Ishikawa (cell line): ENCODE data around the gene FA2H.

Experiments used
- CREB1 ChIP-seq: IDR thresholded peaks from 2 replicates; pipeline ENCODE4 v1.6.1; 2012; ENCODE audit warnings: low read depth
- FOXM1 ChIP-seq: IDR thresholded peaks from 2 replicates; pipeline ENCODE4 v1.6.1; 2012; ENCODE audit warnings: low read depth, borderline replicate concordance

DNA sequence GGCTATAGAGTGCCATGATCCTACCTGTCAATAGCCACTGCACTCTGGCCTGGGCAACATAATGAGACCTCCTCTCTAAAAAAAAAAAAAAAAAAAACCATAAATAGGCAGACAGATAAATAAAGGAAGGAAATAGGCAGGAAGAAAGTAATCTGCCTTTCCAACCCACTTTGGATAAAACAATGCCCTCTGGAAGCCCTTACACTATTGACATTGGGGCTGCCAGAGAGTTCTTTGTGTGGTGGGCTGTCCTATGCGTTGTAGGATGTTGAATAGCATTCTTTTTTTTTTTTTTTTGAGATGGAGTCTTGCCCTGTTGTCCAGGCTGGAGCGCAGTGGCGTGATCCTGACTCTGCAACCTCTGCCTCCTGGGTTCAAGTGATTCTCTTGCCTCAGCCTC, 100.7 kb downstream of the FA2H start:
- TF ChIP-seq FOXM1 (no peak), CREB1 (no peak)
